ENCODE results near the gene MTG2. TPM values are rescaled to one million over a fixed set of nuclear protein-coding genes. Genes with fewer than 3 reads are reported as not detected.

The MTG2 gene
- total and polyA plus RNA-seq, 2 of the 13 experiments (the other 11 are each of a cell fraction or from before 2014, with no cell fraction given), result 20.4 to 37.8 TPM

GRCh38 chr20:62156592-62157386, 26.0 kb upstream of the MTG2 start:
- peaks cover 81% of the 10 kb centered on the region for H3K79me2 ChIP-seq (ENCODE audit: insufficient read depth, low read length)
- H3K9me3 ChIP-seq (ENCODE audit: low read length), result no peaks in the 10 kb centered on the region
- POLR2A ChIA-PET, result interaction anchor here (0.8 to 2.6 kb wide), 6 partner anchors 11 to 146 kb away, joined by 3 to 7 read pairs (median 4); no protein-coding TSS in a partner anchor
- peak overlapping the region; percentile 56 for H3K27ac ChIP-seq (ENCODE audit: extremely low read length, insufficient read depth, low read length)
- DNase-seq (ENCODE audit: low spot score) (peak; percentile 78), ATAC-seq (peak; percentile 90), FAIRE-seq (peak; percentile 8)
- H3K36me3 ChIP-seq (replicated peaks in 1 of 2; ENCODE audit: control insufficient read depth in 1 of 2, insufficient read depth in 2 of 2, low read length in 2 of 2), result peaks cover 31 to 73% of the 10 kb centered on the region in 2 experiments
- intact Hi-C loops (cut with micrococcal nuclease; ENCODE audit: unreplicated experiment), result loop anchor here (1.0 to 5.0 kb wide), 2 partner anchors 34 to 145 kb away; partner anchors contain the start of gene LSM14B
- BruUV-seq (replicated peaks), result no TSS peak
- H3K4me1 ChIP-seq (ENCODE audit: insufficient read depth, low read length), result peaks cover 37% of the 10 kb centered on the region
- in situ Hi-C loops (cut with HindIII; ENCODE audit: extremely low pct_ligation_motif_present, low pct_unique_long_range_greater_than_20kb), result no loop called here
- CTCF ChIA-PET (ENCODE audit: low intra/inter-chr PET ratio, low total read pairs), result interaction anchor here (0.7 to 4.9 kb wide), 5 partner anchors 12 to 176 kb away, joined by 3 to 46 read pairs (median 3); no protein-coding TSS in a partner anchor
- peak overlapping the region; percentile 56 for H3K4me2 ChIP-seq (ENCODE audit: low read depth, low read length)
- H4K20me1 ChIP-seq (ENCODE audit: insufficient read depth, low read length), result peaks cover 17% of the 10 kb centered on the region
- peak overlapping the region in 1 of 3 experiments; percentile 44; a peak in 1 of 6 replicates for H3K4me3 ChIP-seq (replicated peaks in 1 of 3; ENCODE audit: insufficient read depth in 1 of 3, low read depth in 2 of 3, low read length in 3 of 3)
- peak overlapping the region; percentile 29 for H3K9ac ChIP-seq (ENCODE audit: insufficient read depth, low read depth, low read length)
- 59% methylated on average over 23 of the region's 24 CpGs for WGBS (ENCODE audit: low lambda C conversion rate)
- H2AFZ ChIP-seq (ENCODE audit: low read length), result no peak overlapping the region
- H3K27me3 ChIP-seq (ENCODE audit: control insufficient read depth in 1 of 2, insufficient read depth in 2 of 2, low read length in 2 of 2), result no peaks in the 10 kb centered on the region
- TF ChIP-seq, protein P1, sequence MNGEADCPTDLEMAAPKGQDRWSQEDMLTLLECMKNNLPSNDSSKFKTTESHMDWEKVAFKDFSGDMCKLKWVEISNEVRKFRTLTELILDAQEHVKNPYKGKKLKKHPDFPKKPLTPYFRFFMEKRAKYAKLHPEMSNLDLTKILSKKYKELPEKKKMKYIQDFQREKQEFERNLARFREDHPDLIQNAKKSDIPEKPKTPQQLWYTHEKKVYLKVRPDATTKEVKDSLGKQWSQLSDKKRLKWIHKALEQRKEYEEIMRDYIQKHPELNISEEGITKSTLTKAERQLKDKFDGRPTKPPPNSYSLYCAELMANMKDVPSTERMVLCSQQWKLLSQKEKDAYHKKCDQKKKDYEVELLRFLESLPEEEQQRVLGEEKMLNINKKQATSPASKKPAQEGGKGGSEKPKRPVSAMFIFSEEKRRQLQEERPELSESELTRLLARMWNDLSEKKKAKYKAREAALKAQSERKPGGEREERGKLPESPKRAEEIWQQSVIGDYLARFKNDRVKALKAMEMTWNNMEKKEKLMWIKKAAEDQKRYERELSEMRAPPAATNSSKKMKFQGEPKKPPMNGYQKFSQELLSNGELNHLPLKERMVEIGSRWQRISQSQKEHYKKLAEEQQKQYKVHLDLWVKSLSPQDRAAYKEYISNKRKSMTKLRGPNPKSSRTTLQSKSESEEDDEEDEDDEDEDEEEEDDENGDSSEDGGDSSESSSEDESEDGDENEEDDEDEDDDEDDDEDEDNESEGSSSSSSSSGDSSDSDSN (CRISPR knock-in tag; IDR thresholded peaks at IDR 0.05), result peak; percentile 62
- TF ChIP-seq, protein P2, sequence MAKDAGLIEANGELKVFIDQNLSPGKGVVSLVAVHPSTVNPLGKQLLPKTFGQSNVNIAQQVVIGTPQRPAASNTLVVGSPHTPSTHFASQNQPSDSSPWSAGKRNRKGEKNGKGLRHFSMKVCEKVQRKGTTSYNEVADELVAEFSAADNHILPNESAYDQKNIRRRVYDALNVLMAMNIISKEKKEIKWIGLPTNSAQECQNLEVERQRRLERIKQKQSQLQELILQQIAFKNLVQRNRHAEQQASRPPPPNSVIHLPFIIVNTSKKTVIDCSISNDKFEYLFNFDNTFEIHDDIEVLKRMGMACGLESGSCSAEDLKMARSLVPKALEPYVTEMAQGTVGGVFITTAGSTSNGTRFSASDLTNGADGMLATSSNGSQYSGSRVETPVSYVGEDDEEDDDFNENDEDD (CRISPR knock-in tag; IDR thresholded peaks at IDR 0.05; ENCODE audit: borderline replicate concordance), result no peak
- peak; percentile 58 for TF ChIP-seq GATAD1 (CRISPR knock-in tag; IDR thresholded peaks at IDR 0.05)
- TF ChIP-seq SRSF4 (IDR thresholded peaks at IDR 0.05; ENCODE audit: low read depth, low read length, poor library complexity, severe bottlenecking), result no peak
- TF ChIP-seq GATAD2A (CRISPR knock-in tag; IDR thresholded peaks at IDR 0.05), result peak; percentile 65; the same call in 1 of the 2 replicates
- peak; percentile 81 for TF ChIP-seq PATZ1 (CRISPR knock-in tag; IDR thresholded peaks at IDR 0.05)
- TF ChIP-seq, protein P3, sequence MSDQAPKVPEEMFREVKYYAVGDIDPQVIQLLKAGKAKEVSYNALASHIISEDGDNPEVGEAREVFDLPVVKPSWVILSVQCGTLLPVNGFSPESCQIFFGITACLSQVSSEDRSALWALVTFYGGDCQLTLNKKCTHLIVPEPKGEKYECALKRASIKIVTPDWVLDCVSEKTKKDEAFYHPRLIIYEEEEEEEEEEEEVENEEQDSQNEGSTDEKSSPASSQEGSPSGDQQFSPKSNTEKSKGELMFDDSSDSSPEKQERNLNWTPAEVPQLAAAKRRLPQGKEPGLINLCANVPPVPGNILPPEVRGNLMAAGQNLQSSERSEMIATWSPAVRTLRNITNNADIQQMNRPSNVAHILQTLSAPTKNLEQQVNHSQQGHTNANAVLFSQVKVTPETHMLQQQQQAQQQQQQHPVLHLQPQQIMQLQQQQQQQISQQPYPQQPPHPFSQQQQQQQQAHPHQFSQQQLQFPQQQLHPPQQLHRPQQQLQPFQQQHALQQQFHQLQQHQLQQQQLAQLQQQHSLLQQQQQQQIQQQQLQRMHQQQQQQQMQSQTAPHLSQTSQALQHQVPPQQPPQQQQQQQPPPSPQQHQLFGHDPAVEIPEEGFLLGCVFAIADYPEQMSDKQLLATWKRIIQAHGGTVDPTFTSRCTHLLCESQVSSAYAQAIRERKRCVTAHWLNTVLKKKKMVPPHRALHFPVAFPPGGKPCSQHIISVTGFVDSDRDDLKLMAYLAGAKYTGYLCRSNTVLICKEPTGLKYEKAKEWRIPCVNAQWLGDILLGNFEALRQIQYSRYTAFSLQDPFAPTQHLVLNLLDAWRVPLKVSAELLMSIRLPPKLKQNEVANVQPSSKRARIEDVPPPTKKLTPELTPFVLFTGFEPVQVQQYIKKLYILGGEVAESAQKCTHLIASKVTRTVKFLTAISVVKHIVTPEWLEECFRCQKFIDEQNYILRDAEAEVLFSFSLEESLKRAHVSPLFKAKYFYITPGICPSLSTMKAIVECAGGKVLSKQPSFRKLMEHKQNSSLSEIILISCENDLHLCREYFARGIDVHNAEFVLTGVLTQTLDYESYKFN (CRISPR knock-in tag; conservative IDR thresholded peaks at IDR 0.05), result no peak

Data from HepG2 (cell line).